ENCODE data around the gene ATPAF1.

GRCh38 chr1:46605232-46605631, 62.9 kb downstream of the ATPAF1 start:
- TF ChIP-seq, protein P1, sequence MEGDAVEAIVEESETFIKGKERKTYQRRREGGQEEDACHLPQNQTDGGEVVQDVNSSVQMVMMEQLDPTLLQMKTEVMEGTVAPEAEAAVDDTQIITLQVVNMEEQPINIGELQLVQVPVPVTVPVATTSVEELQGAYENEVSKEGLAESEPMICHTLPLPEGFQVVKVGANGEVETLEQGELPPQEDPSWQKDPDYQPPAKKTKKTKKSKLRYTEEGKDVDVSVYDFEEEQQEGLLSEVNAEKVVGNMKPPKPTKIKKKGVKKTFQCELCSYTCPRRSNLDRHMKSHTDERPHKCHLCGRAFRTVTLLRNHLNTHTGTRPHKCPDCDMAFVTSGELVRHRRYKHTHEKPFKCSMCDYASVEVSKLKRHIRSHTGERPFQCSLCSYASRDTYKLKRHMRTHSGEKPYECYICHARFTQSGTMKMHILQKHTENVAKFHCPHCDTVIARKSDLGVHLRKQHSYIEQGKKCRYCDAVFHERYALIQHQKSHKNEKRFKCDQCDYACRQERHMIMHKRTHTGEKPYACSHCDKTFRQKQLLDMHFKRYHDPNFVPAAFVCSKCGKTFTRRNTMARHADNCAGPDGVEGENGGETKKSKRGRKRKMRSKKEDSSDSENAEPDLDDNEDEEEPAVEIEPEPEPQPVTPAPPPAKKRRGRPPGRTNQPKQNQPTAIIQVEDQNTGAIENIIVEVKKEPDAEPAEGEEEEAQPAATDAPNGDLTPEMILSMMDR (IDR thresholded peaks at IDR 0.05; ENCODE audit: low read depth, low read length): no peak
- TF ChIP-seq EZH2phosphoT487 (IDR thresholded peaks at IDR 0.05; ENCODE audit: low read depth): no peak
